Hepatic stellate cell (primary cell): ENCODE measurements around the gene CEBPG.

Experiments
- DNase-seq: peaks from one replicate; pipeline ENCODE4 v3.0.0; 2011; ENCODE audit warnings: low spot score

The CEBPG gene

GRCh38 chr19:33373453-33374235, at the start of gene CEBPG:
CEBPG (plus strand) TSS chr19:33373709; CDS start chr19:33379240, 5,531 bp downstream.
- peak; percentile 99 for DNase-seq

- DNase-seq = no peak
Measured at GRCh38 chr19:33324628-33325027, 48.9 kb upstream of the CEBPG start.

- no peak for DNase-seq
Measured at GRCh38 chr19:33325920-33326319, 47.6 kb upstream of the CEBPG start.

GRCh38 chr19:33329060-33329459, 44.4 kb upstream of the CEBPG start:
- DNase-seq = no peak

GRCh38 chr19:33329736-33330135, 43.8 kb upstream of the CEBPG start:
- no peak for DNase-seq

GRCh38 chr19:33332248-33332647, 41.3 kb upstream of the CEBPG start:
- DNase-seq = no peak

- DNase-seq = no peak
Measured at GRCh38 chr19:33333151-33333550, 40.4 kb upstream of the CEBPG start.

- DNase-seq = no peak
Measured at GRCh38 chr19:33333642-33334041, 39.9 kb upstream of the CEBPG start.

GRCh38 chr19:33334271-33334670, 39.2 kb upstream of the CEBPG start:
- DNase-seq = no peak

- DNase-seq = no peak
Measured at GRCh38 chr19:33335446-33335845, 38.1 kb upstream of the CEBPG start.

- DNase-seq = no peak
Measured at GRCh38 chr19:33339016-33339984, 34.2 kb upstream of the CEBPG start.

- DNase-seq = no peak
Measured at GRCh38 chr19:33340991-33341390, 32.5 kb upstream of the CEBPG start.

GRCh38 chr19:33343301-33343700, 30.2 kb upstream of the CEBPG start:
- no peak for DNase-seq

- DNase-seq = no peak
Measured at GRCh38 chr19:33343859-33344572, 29.5 kb upstream of the CEBPG start.

- DNase-seq = no peak
Measured at GRCh38 chr19:33344573-33344925, 29.0 kb upstream of the CEBPG start.

- no peak for DNase-seq
Measured at GRCh38 chr19:33345163-33345562, 28.3 kb upstream of the CEBPG start.

GRCh38 chr19:33346665-33347064, 26.8 kb upstream of the CEBPG start:
- DNase-seq = no peak

- no peak for DNase-seq
Measured at GRCh38 chr19:33347300-33347699, 26.2 kb upstream of the CEBPG start.

GRCh38 chr19:33348301-33349010, 25.1 kb upstream of the CEBPG start:
- no peak for DNase-seq

GRCh38 chr19:33349319-33350289, 23.9 kb upstream of the CEBPG start:
- no peak for DNase-seq
